GM15510 (cell line): ENCODE data around the gene NDUFB7.

Experiments
- POLR2A ChIP-seq: IDR thresholded peaks from 3 replicates; pipeline ENCODE4 v1.6.1; 2011; ENCODE audit warnings: borderline replicate concordance; ENCODE audit not compliant: insufficient read length; ENCODE audit errors: extremely low read depth

Gene NDUFB7

GRCh38 chr19:14558370-14559066, 13.3 kb downstream of the NDUFB7 start:
- no peak for TF ChIP-seq POLR2A

DNA sequence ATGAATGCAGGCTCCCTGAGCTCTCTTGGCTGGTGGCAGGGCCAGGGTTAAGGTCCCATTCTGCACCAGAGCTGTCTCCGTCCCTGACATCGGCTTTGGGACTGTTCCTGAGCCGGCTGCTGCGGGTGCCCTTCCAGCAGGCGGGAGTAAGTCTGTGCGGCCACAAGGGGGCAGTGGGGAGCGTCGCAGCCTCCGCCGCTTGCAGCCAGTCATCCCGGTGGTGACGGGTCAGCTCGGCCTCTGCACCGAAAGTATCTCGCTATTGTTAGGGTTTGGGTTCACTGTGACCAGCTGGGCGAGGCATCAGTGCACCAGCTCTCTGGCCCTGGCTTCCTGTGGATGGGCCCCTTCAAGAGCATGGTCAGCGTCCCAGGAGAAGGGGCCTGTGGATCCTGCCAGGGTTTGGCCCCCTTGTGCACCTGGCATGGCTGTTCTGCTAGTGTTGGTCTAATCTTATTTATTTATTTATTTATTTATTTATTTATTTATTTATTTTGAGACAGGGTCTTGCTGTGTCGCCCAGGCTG, 15.1 kb downstream of the NDUFB7 start:
- no peak for TF ChIP-seq POLR2A

DNA sequence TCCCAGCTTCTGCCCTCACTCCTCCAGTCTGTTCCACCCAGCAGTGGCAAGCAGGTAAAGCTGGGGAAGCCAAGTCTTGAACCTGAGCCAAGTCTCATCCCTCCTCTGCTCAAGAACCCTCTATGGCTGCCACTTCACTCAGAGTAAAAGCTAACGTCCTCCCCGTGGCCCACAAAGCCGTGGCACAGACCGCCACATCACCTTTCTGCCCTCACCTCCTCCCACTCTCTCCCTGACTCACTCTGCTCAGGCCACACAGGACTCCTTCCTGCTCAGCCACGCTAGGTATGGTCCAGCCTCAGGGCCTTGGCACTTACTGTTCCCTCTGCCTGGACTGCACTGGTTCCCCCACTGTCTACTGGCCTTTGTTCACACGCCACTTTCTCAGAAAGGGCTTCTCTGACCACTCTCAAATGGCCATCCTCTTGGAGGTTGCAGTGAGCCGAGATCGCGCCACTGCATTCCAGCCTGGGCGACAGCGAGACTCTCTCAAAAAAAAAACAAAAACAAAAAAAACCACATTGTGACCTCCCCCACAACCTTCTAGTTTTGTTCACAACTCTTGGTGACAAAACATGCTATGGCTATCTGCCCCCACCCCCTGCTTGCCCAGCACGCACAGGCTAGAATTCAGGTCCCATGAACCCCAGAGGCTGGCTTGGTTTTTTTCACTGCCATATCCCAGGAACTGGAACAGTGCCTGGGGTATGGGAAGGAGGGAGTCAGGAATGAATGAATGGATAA, 15.8 kb downstream of the NDUFB7 start:
- no peak for TF ChIP-seq POLR2A

GRCh38 chr19:14554382-14554812, 17.5 kb downstream of the NDUFB7 start:
- TF ChIP-seq POLR2A = no peak

DNA sequence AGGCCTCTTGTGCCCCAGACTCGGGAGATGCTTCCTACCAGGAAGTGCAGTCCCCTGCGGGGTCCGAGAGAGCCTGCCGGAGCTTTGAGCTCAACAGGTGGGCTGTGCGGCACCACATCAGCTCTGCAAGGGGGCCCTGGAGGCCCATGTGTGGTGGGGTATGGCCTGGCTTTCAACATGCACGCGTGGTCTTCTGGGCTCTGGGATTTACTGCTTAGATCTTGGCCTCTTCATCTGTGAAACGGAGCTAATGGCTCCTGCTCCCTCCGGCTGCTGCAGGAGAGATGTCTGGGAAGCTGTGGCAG, 18.0 kb downstream of the NDUFB7 start:
- TF ChIP-seq POLR2A = no peak

GRCh38 chr19:14553042-14553938, 18.6 kb downstream of the NDUFB7 start:
- TF ChIP-seq POLR2A = no peak

DNA sequence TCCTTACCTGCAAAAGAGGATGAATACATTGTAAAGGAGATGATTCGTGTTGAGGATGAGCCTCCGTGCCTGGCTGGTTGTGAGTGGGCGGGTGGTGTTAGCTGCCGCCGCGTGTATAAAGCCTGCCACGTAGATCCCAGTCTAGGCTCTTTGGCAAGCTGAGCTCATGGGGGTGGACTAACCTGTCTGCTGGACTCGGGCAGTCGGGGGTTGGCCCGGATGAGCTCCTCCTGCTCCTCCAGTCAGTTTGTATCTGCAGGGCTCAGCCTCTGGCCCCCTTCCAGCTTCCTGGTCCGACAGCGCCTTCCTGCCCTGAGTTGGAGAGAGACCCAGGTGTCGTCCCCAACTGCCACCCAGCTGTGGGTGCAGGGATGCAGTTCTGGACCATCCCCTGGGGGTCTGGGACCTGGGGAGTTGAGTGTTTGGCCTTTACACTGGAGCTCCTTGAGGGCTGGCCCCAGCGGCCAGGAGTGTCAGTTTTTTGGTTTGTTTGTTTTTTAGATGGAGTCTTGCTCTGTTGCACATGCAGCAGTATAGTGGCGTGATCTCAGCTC, 21.6 kb downstream of the NDUFB7 start:
- TF ChIP-seq POLR2A = no peak

- TF ChIP-seq POLR2A = no peak
Measured at GRCh38 chr19:14545716-14546082, 26.2 kb downstream of the NDUFB7 start.

DNA sequence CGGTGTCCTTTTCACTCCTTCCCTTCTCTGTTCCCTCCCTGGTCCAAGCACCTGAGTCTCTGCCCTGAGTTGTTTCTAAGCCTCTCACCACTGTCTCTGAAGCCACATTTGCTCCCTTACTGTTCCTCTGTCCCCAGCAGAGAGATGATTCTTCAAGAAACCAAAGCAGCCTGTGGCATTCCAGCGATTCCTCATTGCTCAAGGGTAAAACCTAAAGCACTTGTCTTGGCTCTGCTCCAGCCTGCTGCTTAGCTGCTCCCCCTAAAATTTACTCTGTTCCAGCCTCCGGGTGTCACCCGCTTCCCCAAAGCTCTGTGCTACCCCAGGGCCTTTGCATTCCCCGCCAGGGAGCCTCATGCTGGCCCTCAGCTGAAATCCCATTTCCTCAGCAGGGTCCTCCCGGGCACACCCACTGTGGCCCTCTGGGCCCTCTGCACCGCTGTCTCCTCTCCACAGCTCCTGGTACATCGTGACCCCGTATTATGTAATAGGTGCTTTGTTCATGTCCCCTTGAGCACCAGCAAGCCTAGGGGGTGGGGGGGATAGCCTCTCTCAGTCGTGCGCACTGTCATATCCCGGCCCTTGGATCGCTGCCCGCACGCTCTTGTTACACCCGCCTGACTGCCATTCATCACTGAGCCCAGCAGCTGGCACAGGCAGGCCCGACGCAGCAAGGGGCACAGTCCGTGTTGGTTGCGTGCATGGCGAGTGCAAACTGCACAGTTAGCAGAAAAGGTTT, 26.7 kb downstream of the NDUFB7 start:
- TF ChIP-seq POLR2A = no peak

DNA sequence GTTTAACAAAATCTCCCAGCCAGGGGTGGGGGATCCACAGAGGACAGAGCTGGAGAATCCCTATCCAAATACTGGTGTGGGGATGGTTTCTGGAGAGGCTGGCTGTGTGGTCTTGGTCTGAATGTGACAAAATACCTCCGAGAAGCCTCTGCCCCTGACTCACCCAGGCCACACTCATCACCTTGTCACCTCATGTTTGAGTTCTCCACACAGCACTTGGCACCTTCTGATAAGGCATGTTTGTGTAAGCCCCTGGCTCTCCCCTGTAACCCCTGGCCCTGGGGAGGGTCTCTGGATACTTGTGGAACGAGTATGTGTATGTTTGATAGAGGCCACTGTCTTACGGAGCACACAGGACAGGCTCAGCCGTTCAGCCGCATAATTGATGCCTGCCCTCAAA, 27.8 kb downstream of the NDUFB7 start:
- TF ChIP-seq POLR2A = no peak

DNA sequence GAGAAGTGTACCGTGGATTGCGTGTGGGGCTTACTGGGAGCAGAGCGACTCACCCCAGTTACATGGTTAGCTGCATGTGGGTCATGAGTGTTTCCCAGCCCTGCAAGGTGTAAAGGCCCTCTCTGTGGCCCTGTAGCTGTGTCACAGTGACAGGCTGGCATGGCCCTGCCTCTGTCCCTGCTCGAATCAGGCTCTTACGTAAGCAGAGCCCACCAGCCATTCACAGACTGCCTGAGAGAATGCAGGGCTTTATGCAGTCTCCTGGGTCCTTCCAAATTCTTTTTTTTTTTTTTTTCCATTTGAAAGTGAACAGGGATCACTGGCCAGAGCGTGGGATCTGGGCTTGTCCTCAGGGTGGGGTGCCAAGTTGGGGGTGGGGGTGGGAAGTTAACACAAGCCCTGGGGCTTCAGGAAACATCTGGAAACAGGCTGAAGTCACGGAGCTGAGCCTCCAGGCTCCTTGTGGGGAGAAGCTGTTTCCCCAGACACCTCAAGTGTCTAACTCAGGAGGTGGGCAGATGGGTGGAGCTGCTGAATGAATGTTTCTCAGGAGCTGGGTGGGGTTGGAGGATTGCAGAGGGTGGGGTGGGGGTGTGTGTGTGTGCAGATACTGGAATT, 29.0 kb downstream of the NDUFB7 start:
- TF ChIP-seq POLR2A = no peak

- TF ChIP-seq POLR2A = no peak
Measured at GRCh38 chr19:14540741-14541525, 30.9 kb downstream of the NDUFB7 start.
